Calu3 (cell line): ENCODE results near the gene INTS6. TPM values are rescaled to one million over a fixed set of nuclear protein-coding genes. Genes with fewer than 3 reads are reported as not detected.

Experiments used
- BruUV-seq: library from RNA; stranded (reverse); fragments of 400-500 nt; replicated peaks from 2 replicates; lab custom pipeline; 2021; lab: Mats Ljungman, UMichigan
- CTCF ChIA-PET: fragments of 300-600 bp; sonication (Branson Sonifier 250); formaldehyde crosslinking; loops from one replicate; lab custom pipeline; 2022; ENCODE audit warnings: antibody characterized with exemption; lab: Charles Lee
- DNase-seq: peaks from one replicate; pipeline ENCODE4 v3.0.0; 2022
- H3K27ac Mint-ChIP-seq: one replicate; pipeline ENCODE4 v1.8.0; 2022; ENCODE audit warnings: mixed read lengths; ENCODE audit not compliant: unreplicated experiment
- H3K27me3 Mint-ChIP-seq: one replicate; pipeline ENCODE4 v1.8.0; 2022; ENCODE audit warnings: mixed read lengths; ENCODE audit not compliant: unreplicated experiment
- H3K36me3 Mint-ChIP-seq: one replicate; pipeline ENCODE4 v1.8.0; 2022; ENCODE audit warnings: mild to moderate bottlenecking, moderate library complexity, mixed read lengths; ENCODE audit not compliant: insufficient read depth, unreplicated experiment
- H3K4me1 Mint-ChIP-seq: one replicate; pipeline ENCODE4 v1.8.0; 2022; ENCODE audit warnings: mild to moderate bottlenecking, low read depth, mixed read lengths; ENCODE audit not compliant: unreplicated experiment
- H3K4me3 Mint-ChIP-seq: one replicate; pipeline ENCODE4 v1.8.0; 2022; ENCODE audit warnings: mild to moderate bottlenecking, low read depth, moderate library complexity, mixed read lengths; ENCODE audit not compliant: unreplicated experiment
- H3K9me3 Mint-ChIP-seq: one replicate; pipeline ENCODE4 v1.8.0; 2022; ENCODE audit warnings: low read depth, mixed read lengths; ENCODE audit not compliant: unreplicated experiment
- intact Hi-C: fragments of 100-400 bp; cut with micrococcal nuclease; formaldehyde crosslinking; loops from one replicate; pipeline ENCODE4 v1.10.0; 2022; ENCODE audit not compliant: unreplicated experiment
- total RNA-seq: library from RNA; stranded (reverse); gene quantifications from 2 replicates; pipeline ENCODE4 v1.2.3, GENCODE V29; 2022
- TF ChIP-seq, protein P1 (sequence below): fragments of 200-600 bp; IDR thresholded peaks from one replicate; pipeline ENCODE4 v1.8.0; 2022; ENCODE audit warnings: antibody characterized with exemption; ENCODE audit not compliant: unreplicated experiment

The INTS6 gene
- total RNA-seq, 1 experiment from 2014 or later = 25.3 TPM

DNA sequence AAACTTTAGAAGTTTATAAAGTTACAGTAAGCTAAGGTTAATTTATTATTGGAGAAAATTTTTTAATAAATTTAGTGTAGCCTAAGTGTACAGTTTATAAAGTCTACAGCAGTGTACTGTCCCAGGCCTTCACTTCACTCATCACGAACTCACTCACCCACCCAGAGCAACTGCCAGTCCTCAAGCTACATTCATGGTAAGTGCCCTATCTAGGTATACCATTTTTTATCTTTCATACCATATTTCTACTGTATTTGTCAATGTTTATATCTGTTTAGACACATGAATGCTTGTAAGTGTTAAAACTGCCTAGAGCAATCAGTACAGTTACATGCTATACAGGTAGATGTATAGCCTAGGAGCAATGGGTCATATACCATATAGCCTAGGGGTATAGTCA is 12.5 kb downstream of the INTS6 start:
- no peak for DNase-seq
- CTCF ChIA-PET = no interaction called here
- Mint-ChIP-seq H3K9me3 (no peaks in the 10 kb centered on the region), H3K27ac (no peak overlapping the region), H3K27me3 (no peaks in the 10 kb centered on the region), H3K4me1 (no peaks in the 10 kb centered on the region), H3K4me3 (no peak overlapping the region), H3K36me3 (no peaks in the 10 kb centered on the region)
- no TSS peak for BruUV-seq
- intact Hi-C loops = no loop called here
- TF ChIP-seq, protein P1, sequence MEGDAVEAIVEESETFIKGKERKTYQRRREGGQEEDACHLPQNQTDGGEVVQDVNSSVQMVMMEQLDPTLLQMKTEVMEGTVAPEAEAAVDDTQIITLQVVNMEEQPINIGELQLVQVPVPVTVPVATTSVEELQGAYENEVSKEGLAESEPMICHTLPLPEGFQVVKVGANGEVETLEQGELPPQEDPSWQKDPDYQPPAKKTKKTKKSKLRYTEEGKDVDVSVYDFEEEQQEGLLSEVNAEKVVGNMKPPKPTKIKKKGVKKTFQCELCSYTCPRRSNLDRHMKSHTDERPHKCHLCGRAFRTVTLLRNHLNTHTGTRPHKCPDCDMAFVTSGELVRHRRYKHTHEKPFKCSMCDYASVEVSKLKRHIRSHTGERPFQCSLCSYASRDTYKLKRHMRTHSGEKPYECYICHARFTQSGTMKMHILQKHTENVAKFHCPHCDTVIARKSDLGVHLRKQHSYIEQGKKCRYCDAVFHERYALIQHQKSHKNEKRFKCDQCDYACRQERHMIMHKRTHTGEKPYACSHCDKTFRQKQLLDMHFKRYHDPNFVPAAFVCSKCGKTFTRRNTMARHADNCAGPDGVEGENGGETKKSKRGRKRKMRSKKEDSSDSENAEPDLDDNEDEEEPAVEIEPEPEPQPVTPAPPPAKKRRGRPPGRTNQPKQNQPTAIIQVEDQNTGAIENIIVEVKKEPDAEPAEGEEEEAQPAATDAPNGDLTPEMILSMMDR = no peak

- intact Hi-C loops = loop anchor here (5.0 kb wide), 1 partner anchor 295 kb away; no protein-coding TSS in a partner anchor
- no TSS peak for BruUV-seq
- Mint-ChIP-seq H3K27ac (no peak overlapping the region), H3K4me1 (no peaks in the 10 kb centered on the region), H3K4me3 (no peak overlapping the region), H3K36me3 (no peaks in the 10 kb centered on the region), H3K9me3 (no peaks in the 10 kb centered on the region), H3K27me3 (no peaks in the 10 kb centered on the region)
- TF ChIP-seq, protein P1 = no peak
- CTCF ChIA-PET = no interaction called here
- DNase-seq = no peak
These were observed 15.2 kb downstream of the INTS6 start for GRCh38 chr13:51437550-51438127.

GRCh38 chr13:51435002-51435578 is 17.7 kb downstream of the INTS6 start:
- intact Hi-C loops = loop anchor here (1.0 to 5.0 kb wide), 2 partner anchors 297 to 363 kb away; no protein-coding TSS in a partner anchor

DNA sequence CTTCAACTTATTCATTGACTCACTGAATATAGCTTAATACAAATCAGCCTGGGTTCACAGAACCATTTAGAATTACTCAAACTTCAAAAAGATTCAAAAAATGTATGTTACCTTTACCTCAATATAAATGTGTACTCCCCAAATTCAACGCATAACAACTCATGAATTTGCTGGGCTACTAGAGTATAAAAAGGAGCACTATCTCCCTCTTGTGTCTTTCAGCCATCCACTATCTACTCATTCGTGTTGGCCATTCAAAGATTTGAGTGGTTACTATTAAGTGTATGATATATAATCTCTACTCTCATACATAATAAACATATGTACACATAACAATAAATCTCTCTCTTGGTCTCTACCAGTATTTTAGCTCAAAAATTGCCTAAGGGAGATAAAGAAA is 20.3 kb downstream of the INTS6 start:
- no peaks in the 10 kb centered on the region for H3K27me3 Mint-ChIP-seq
- CTCF ChIA-PET = interaction anchor here (1.0 kb wide), 1 partner anchor 365 kb away, joined by 3 read pairs; no protein-coding TSS in a partner anchor
- no peak overlapping the region for H3K4me3 Mint-ChIP-seq
- no peak overlapping the region for H3K27ac Mint-ChIP-seq
- no peaks in the 10 kb centered on the region for H3K36me3 Mint-ChIP-seq
- DNase-seq = no peak
- TF ChIP-seq, protein P1 = no peak
- no TSS peak for BruUV-seq
- no peaks in the 10 kb centered on the region for H3K9me3 Mint-ChIP-seq
- intact Hi-C loops = no loop called here
- no peaks in the 10 kb centered on the region for H3K4me1 Mint-ChIP-seq

More at GRCh38 chr13:51435002-51435578, 17.7 kb downstream of the INTS6 start:
- Mint-ChIP-seq H3K36me3 (no peaks in the 10 kb centered on the region), H3K9me3 (no peaks in the 10 kb centered on the region), H3K27ac (no peak overlapping the region), H3K4me3 (no peak overlapping the region), H3K4me1 (no peaks in the 10 kb centered on the region), H3K27me3 (no peaks in the 10 kb centered on the region)
- TF ChIP-seq, protein P1 = no peak
- CTCF ChIA-PET = interaction anchor here (0.6 to 1.2 kb wide), 5 partner anchors 175 to 367 kb away, joined by 3 to 14 read pairs (median 4); no protein-coding TSS in a partner anchor
- no TSS peak for BruUV-seq
- no peak for DNase-seq
